Natural killer cell (primary cell): ENCODE results near the gene CCR1. TPM values are rescaled to one million over a fixed set of nuclear protein-coding genes. Genes with fewer than 3 reads are reported as not detected.

Experiments used
- ATAC-seq, 3 donors: fragments of 150-1000 bp in 2 of 3; fragments of 200-7000 bp in 1 of 3; cut with Tn5 transposase; 1 replicate in 1 of 3; 2 replicates in 2 of 3; pipeline ENCODE4 v1.10.0; 2021; ENCODE audit warnings: mild to moderate bottlenecking in 2 of 3, moderate library complexity in 2 of 3
- DNase-seq, 2 donors: peaks; one replicate each; pipeline versions ENCODE4 v3.0.0 to v3.0.0-alpha.2; 2013 to 2021; ENCODE audit warnings: mixed read lengths in 1 of 2
- H3K27ac ChIP-seq: one replicate; pipeline ENCODE4 v1.5.1; 2013; ENCODE audit warnings: mild to moderate bottlenecking, low read length
- H3K27me3 ChIP-seq: one replicate; pipeline ENCODE4 v1.6.1; 2013; ENCODE audit warnings: low read length; ENCODE audit not compliant: control insufficient read depth, insufficient read depth
- H3K36me3 ChIP-seq: one replicate; pipeline ENCODE4 v1.6.1; 2013; ENCODE audit warnings: low read length; ENCODE audit not compliant: control insufficient read depth, insufficient read depth
- H3K4me1 ChIP-seq: one replicate; pipeline ENCODE4 v1.6.1; 2013; ENCODE audit warnings: low read length; ENCODE audit not compliant: control insufficient read depth, insufficient read depth
- H3K4me3 ChIP-seq: one replicate; pipeline ENCODE4 v1.5.1; 2013; ENCODE audit warnings: low read length
- H3K9me3 ChIP-seq: one replicate; pipeline ENCODE4 v1.6.1; 2013; ENCODE audit warnings: low read length; ENCODE audit not compliant: control insufficient read depth, insufficient read depth
- H3K27ac Mint-ChIP-seq, 2 donors: one replicate each; pipeline ENCODE4 v1.8.0; 2022; ENCODE audit warnings: mild to moderate bottlenecking in 2 of 2, mixed read lengths in 2 of 2, moderate library complexity in 1 of 2
- H3K27me3 Mint-ChIP-seq, 2 donors: one replicate each; pipeline ENCODE4 v1.8.0; 2022; ENCODE audit warnings: low read depth in 2 of 2, mixed read lengths in 2 of 2
- H3K36me3 Mint-ChIP-seq: one replicate; pipeline ENCODE4 v1.8.0; 2022; ENCODE audit warnings: mixed read lengths
- H3K4me1 Mint-ChIP-seq, 2 donors: one replicate each; pipeline ENCODE4 v1.8.0; 2022; ENCODE audit warnings: mixed read lengths in 2 of 2
- H3K4me3 Mint-ChIP-seq: one replicate; pipeline ENCODE4 v1.8.0; 2022; ENCODE audit warnings: mild to moderate bottlenecking, moderate library complexity, mixed read lengths
- H3K9me3 Mint-ChIP-seq, 2 donors: one replicate each; pipeline ENCODE4 v1.8.0; 2022; ENCODE audit warnings: mixed read lengths in 2 of 2
- WGBS: methylation state at CpG from one replicate; pipeline ENCODE4 v1.1.7; 2013; ENCODE audit warnings: missing lambda C conversion rate; ENCODE audit not compliant: insufficient coverage; 5-methylcytosine and 5-hydroxymethylcytosine counted together
- intact Hi-C: fragments of 100-400 bp; cut with micrococcal nuclease; formaldehyde crosslinking; loops from one replicate; pipeline ENCODE4 v1.14.2; 2022
- total RNA-seq, 4 donors: library from RNA; stranded (reverse); fragments of 120-200 nt in 1 of 4; gene quantifications; one replicate each; pipeline versions ENCODE4 v1.2.3 to v1.2.4, GENCODE V29; 2013 to 2022
- TF ChIP-seq, protein P1 (sequence below): fragments of 200-600 bp; IDR thresholded peaks from one replicate; pipeline ENCODE4 v1.8.0; 2022; ENCODE audit warnings: antibody characterized with exemption

CCR1 gene
- total RNA-seq, 3 donors from 2014 or later (not counting 1 experiment from before 2014, with no cell fraction given), result 2.1 to 26.0 (median 3.8) TPM

DNA sequence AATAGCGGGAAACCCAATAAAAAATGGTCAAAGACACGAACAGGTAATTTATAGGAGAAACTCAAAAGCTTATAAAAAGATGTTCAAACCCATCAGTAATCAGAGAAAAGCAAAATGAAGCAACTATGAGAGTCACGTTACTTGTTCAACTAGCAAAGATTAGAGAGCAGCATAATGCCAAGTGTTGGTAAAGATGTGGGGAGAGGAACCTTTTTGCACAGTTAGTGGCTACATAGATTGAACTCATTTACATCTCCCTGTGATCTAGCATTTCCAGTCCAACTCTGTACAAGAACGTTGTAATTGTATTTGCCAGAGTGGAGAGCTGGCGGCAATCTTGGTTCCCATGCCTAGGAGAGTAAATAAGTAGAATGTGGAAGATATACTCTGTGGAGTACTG is 15.2 kb downstream of the CCR1 start:
- TF ChIP-seq, protein P1, sequence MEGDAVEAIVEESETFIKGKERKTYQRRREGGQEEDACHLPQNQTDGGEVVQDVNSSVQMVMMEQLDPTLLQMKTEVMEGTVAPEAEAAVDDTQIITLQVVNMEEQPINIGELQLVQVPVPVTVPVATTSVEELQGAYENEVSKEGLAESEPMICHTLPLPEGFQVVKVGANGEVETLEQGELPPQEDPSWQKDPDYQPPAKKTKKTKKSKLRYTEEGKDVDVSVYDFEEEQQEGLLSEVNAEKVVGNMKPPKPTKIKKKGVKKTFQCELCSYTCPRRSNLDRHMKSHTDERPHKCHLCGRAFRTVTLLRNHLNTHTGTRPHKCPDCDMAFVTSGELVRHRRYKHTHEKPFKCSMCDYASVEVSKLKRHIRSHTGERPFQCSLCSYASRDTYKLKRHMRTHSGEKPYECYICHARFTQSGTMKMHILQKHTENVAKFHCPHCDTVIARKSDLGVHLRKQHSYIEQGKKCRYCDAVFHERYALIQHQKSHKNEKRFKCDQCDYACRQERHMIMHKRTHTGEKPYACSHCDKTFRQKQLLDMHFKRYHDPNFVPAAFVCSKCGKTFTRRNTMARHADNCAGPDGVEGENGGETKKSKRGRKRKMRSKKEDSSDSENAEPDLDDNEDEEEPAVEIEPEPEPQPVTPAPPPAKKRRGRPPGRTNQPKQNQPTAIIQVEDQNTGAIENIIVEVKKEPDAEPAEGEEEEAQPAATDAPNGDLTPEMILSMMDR, result no peak
- peaks cover 8% of the 10 kb centered on the region for H3K4me1 ChIP-seq
- H3K27me3 ChIP-seq, result no peaks in the 10 kb centered on the region
- no peak overlapping the region for H3K27ac Mint-ChIP-seq
- ATAC-seq, result no peak
- no peak overlapping the region for H3K27ac ChIP-seq
- no peak for DNase-seq
- no peaks in the 10 kb centered on the region for H3K36me3 ChIP-seq
- peaks cover 0 to 7% of the 10 kb centered on the region in 2 donors for H3K9me3 Mint-ChIP-seq
- peaks cover 5% of the 10 kb centered on the region for H3K9me3 ChIP-seq
- H3K36me3 Mint-ChIP-seq, result peaks cover 22% of the 10 kb centered on the region
- H3K27me3 Mint-ChIP-seq, result peaks cover 0 to 3% of the 10 kb centered on the region in 2 donors
- peaks cover 5 to 9% of the 10 kb centered on the region in 2 donors for H3K4me1 Mint-ChIP-seq
- H3K4me3 ChIP-seq, result no peak overlapping the region
- WGBS, result 93% methylated on average over 3 of the region's 5 CpGs
- no peak overlapping the region for H3K4me3 Mint-ChIP-seq
- intact Hi-C loops, result no loop called here

DNA sequence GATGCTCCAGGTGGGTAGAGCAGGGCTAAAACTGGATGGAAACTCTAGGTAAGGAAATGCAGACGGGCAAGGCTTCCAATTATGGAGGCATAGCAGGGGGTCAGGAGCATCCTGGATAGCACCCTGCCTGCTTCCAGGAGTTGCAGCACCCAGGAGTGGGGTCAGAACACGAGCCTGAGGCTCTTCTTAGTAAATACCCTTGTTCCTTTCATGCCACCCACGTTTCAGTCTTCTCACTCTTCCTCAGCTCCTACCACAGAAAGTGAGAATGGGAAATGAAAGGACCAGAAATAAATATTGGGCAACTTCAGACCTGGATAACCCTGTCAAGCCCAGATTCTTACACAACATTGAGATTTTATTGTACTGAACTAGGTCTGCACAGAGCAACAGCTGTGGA is 16.4 kb downstream of the CCR1 start:
- 36% methylated on average over 3 of the region's 3 CpGs for WGBS
- peaks cover 17% of the 10 kb centered on the region for H3K4me1 ChIP-seq
- intact Hi-C loops, result no loop called here
- no peak overlapping the region for H3K27ac ChIP-seq
- H3K9me3 Mint-ChIP-seq, result peaks cover 0 to 7% of the 10 kb centered on the region in 2 donors
- no peak for DNase-seq
- TF ChIP-seq, protein P1, result no peak
- peaks cover 5% of the 10 kb centered on the region for H3K9me3 ChIP-seq
- ATAC-seq, result no peak
- no peaks in the 10 kb centered on the region for H3K36me3 ChIP-seq
- no peak overlapping the region for H3K4me3 Mint-ChIP-seq
- H3K36me3 Mint-ChIP-seq, result peaks cover 22% of the 10 kb centered on the region
- no peak overlapping the region for H3K4me3 ChIP-seq
- H3K27me3 Mint-ChIP-seq, result peaks cover 0 to 3% of the 10 kb centered on the region in 2 donors
- H3K4me1 Mint-ChIP-seq, result peaks cover 17 to 21% of the 10 kb centered on the region in 2 donors
- no peak overlapping the region for H3K27ac Mint-ChIP-seq
- H3K27me3 ChIP-seq, result no peaks in the 10 kb centered on the region

- ATAC-seq (no peak), DNase-seq (no peak)
- peaks cover 2% of the 10 kb centered on the region for H3K9me3 ChIP-seq
- Mint-ChIP-seq H3K27ac (no peak overlapping the region), H3K9me3 (peaks cover 0 to 4% of the 10 kb centered on the region in 2 donors), H3K27me3 (peaks cover 0 to 3% of the 10 kb centered on the region in 2 donors), H3K4me3 (no peak overlapping the region), H3K36me3 (peaks cover 4% of the 10 kb centered on the region), H3K4me1 (peaks cover 20 to 28% of the 10 kb centered on the region in 2 donors)
- H3K27ac ChIP-seq, result no peak overlapping the region
- no peak overlapping the region for H3K4me3 ChIP-seq
- peaks cover 17% of the 10 kb centered on the region for H3K4me1 ChIP-seq
- WGBS, result 98% methylated on average over 10 of the region's 10 CpGs
- no peaks in the 10 kb centered on the region for H3K36me3 ChIP-seq
- no peaks in the 10 kb centered on the region for H3K27me3 ChIP-seq
- intact Hi-C loops, result no loop called here
- TF ChIP-seq, protein P1, result no peak
Measured at GRCh38 chr3:46188708-46189107, 19.4 kb downstream of the CCR1 start.

GRCh38 chr3:46187876-46188275 is 20.2 kb downstream of the CCR1 start:
- DNase-seq (no peak), ATAC-seq (peak in 1 of 3 donors; percentile 48)
- Histone ChIP-seq H3K4me1 (peaks cover 24% of the 10 kb centered on the region), H3K4me3 (no peak overlapping the region), H3K27ac (no peak overlapping the region), H3K27me3 (no peaks in the 10 kb centered on the region), H3K9me3 (no peaks in the 10 kb centered on the region), H3K36me3 (no peaks in the 10 kb centered on the region)
- H3K9me3 Mint-ChIP-seq, result peaks cover 0 to 2% of the 10 kb centered on the region in 2 donors
- peak overlapping the region; percentile 9 for H3K4me3 Mint-ChIP-seq
- intact Hi-C loops, result no loop called here
- TF ChIP-seq, protein P1, result no peak
- peaks cover 20 to 24% of the 10 kb centered on the region in 2 donors for H3K4me1 Mint-ChIP-seq
- 98% methylated on average over 2 of the region's 2 CpGs for WGBS
- no peaks in the 10 kb centered on the region for H3K36me3 Mint-ChIP-seq
- H3K27me3 Mint-ChIP-seq, result peaks cover 0 to 2% of the 10 kb centered on the region in 2 donors
- H3K27ac Mint-ChIP-seq, result peak overlapping the region in 1 of 2 donors; percentile 39
